T-helper 22 cell (primary cell): ENCODE data around the gene ANKRD33B.

Experiments used
- DNase-seq: peaks from one replicate; pipeline ENCODE4 v3.0.0-alpha.2; 2020; ENCODE audit warnings: low read depth

Gene ANKRD33B

GRCh38 chr5:10700516-10700915, 136.6 kb downstream of the ANKRD33B start:
- DNase-seq: no peak

DNA sequence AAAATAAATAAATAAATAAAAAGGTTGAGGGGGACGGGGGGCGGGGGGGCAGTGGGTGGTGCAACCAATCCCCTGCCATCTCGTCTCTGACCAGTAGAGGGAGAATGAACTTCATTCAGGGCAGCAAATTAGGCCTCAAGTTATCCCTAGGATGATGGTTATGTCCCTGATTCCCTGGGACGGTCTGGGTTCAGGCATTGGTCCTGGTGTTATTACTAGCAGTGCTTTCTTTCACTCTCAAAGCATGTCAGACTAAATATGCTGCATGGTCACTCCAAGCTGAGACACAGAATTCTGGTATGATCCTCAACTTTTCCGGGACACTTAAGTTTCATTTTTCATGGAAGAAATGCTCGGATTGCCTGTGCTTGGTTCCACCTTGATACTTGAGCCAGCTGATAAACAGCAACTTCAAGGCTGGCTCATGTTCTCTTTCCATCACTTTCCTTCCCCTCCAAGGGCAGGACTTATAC, 137.7 kb downstream of the ANKRD33B start:
- no peak for DNase-seq

- no peak for DNase-seq
Measured at GRCh38 chr5:10702040-10702629, 138.3 kb downstream of the ANKRD33B start.

DNA sequence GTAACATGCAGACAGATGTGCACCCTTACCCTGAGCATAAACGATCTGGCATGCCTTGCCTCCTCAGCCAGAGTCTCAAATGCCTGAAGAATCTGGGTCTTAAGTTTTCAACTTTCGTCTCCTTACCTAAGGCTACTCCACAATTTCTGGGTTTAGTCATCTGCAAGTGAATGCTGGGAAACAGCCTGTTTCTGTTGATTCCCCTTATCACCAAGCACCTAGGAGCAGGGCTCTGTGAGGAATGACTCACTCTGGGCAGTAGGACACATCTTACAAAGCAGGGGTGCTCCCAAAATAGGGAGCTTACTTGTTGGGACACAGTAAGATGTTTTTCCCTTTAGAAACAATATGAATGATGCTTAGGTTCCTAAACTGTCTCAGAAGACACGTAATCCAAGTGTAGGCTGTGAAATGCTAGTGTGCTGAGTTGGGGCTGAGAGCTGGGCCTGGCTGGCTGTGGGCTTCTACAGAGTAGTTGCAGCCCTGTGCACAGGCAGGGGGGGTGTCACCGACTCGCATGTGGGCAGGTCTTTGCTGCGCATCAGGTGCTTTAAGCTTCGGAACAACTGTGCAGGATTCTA, 139.1 kb downstream of the ANKRD33B start:
- DNase-seq: no peak

DNA sequence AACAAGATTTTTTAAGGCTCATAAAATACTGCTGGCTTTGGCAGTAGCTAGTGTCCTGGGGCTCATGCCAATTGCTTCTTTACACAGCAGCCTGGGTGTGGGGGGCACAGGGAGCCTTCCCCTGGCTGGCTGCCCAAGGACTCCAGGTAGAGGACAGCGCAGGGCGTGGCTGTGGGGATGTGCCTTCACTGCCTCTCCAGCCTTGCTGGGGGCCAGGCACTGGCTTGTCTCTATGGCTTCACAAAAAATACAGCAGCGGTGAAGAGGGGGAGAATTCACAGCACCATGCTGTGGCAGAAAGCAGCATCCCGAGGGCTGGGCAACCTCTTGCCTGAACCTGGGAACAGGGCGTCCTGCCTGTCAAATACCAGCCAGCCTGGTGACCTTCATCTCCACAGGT, 139.8 kb downstream of the ANKRD33B start:
- no peak for DNase-seq

DNA sequence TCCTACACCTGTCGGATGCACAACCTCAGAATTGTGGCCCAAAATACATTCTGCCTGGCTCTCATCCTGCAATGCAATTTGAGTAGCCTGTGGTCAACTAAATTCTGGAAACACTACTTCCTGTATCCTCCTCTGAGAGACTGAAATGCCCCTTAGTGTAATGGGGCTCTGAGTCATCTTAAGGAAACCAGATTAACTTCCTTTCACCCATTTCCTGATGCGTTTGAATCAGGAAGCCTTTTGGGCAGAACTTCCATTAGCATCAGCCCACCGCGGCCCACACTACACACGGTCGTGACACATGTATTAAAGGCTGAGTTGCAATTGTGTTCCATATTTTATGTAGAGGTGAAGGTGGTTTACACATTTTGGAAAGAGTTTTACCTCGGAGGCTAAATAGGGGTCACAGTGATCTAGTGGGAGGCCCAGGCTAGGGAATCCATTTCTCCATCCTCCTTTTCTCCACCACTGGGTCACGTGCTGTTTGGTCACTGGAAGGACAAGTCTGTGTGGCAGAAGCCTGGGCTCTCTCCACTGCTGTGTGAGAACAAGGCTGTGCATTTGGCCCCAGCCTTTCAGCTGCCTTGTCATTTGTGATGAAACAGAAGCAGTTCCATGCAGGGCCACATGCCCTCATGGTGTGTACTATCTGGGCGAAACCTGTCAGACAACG, 141.2 kb downstream of the ANKRD33B start:
- DNase-seq: no peak

DNA sequence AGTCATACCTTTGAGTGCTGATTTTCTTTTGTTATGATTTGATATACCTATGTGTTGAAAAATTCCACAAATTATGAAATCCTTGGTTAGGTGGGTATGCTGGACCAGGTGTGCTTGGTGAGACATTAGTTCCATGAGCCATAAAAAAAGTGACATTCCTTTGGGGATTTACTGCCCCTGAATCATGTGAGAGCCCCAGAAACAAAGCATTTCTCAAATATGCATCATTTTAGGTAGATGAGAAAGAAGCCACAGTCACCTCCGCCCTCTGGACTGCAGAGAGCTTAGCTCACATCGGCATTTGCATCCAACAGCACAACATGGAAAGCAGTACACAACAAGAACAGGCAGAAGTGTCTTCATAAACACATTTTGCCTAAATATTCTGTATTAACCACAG, 141.9 kb downstream of the ANKRD33B start:
- DNase-seq: no peak

DNA sequence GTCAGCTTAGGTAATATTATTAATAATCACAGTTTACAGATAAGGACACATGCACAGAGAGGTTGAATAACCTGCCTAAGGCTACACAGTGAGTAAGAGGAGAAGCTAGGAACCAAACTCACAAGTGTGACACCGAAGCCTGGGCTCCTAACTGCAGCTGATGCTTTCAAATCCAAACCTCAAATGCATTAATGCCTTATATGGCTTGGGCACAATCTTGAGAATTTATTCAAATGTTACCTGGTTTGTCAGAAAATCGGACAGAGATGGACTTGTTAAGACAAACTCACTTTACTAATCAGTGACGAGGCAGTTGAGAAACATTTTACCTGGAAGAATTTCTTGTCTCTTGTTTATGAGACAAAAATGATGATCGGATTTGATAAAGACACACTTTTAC, 142.5 kb downstream of the ANKRD33B start:
- DNase-seq: no peak
